Type B pancreatic cell (in vitro differentiated cells): ENCODE data around the gene STING1. TPM values are rescaled to one million over a fixed set of nuclear protein-coding genes. Genes with fewer than 3 reads are reported as not detected.
A peak's percentile ranks its signal among the peaks of the same experiment; 100 is the strongest.
"Not testable (repeated sequence)": the region's sequence is repeated elsewhere in the genome, so short reads cannot be mapped to it uniquely, and the experiment has no call there.

ENCODE experiments used
- DNase-seq: peaks from one replicate; pipeline ENCODE4 v3.0.0; 2021; ENCODE audit warnings: mixed read lengths; ENCODE audit not compliant: unreplicated experiment; ENCODE audit errors: extremely low spot score
- H3K27ac Mint-ChIP-seq: 2 replicates; pipeline ENCODE4 v1.8.0; 2021; ENCODE audit warnings: mild to moderate bottlenecking, mixed read lengths
- H3K27me3 Mint-ChIP-seq: 2 replicates; pipeline ENCODE4 v1.8.0; 2021; ENCODE audit warnings: mixed read lengths
- H3K36me3 Mint-ChIP-seq: 2 replicates; pipeline ENCODE4 v1.8.0; 2021; ENCODE audit warnings: mixed read lengths
- H3K4me1 Mint-ChIP-seq: one replicate; pipeline ENCODE4 v1.8.0; 2021; ENCODE audit warnings: mixed read lengths; ENCODE audit not compliant: unreplicated experiment
- H3K4me3 Mint-ChIP-seq: 2 replicates; pipeline ENCODE4 v1.8.0; 2021; ENCODE audit warnings: mild to moderate bottlenecking, mixed read lengths
- H3K9me3 Mint-ChIP-seq: 2 replicates; pipeline ENCODE4 v1.8.0; 2021; ENCODE audit warnings: mixed read lengths
- CTCF ChIP-seq: fragments of 200-600 bp; sonication (generic); conservative IDR thresholded peaks from 2 replicates; pipeline ENCODE4 v1.5.0; 2021; ENCODE audit warnings: antibody characterized with exemption, mild to moderate bottlenecking
- long read RNA-seq: library from polyadenylated mRNA; unstranded; transcript quantifications from one replicate; pipeline ENCODE4 v2.0.0, GENCODE V29; 2020
- total RNA-seq: library from RNA; stranded (reverse); gene quantifications from 2 replicates; pipeline ENCODE4 v1.2.1, GENCODE V29; 2021; ENCODE audit warnings: low replicate concordance

Gene STING1
- total RNA-seq: 4.1 and 7.7 TPM in 2 replicates
- long read RNA-seq, transcript TMEM173-201 (8 exons, 1,771 nt): major isoform, 7 of 11 reads
- long read RNA-seq, partial matches to known transcripts: 2 of 11 reads
- long read RNA-seq, other reads (novel, unspliced or antisense): 2 of 11 reads

- Mint-ChIP-seq H3K27ac (peak within 1 kb of the TSS; percentile 85), H3K36me3 (no peaks in the 10 kb centered on the region), H3K4me1 (peaks cover 28% of the 10 kb centered on the region), H3K9me3 (no peaks in the 10 kb centered on the region), H3K4me3 (peak within 1 kb of the TSS; percentile 55), H3K27me3 (no peaks in the 10 kb centered on the region)
- DNase-seq: no peak
- no peak for TF ChIP-seq CTCF
These were observed at the start of gene STING1 for GRCh38 chr5:139482050-139482889. Gene STING1 (minus strand): TSS chr5:139482758. CDS start chr5:139481704, 1,054 bp downstream.

- Mint-ChIP-seq H3K27ac (no peak overlapping the region), H3K36me3 (no peaks in the 10 kb centered on the region), H3K4me3 (no peak overlapping the region), H3K9me3 (no peaks in the 10 kb centered on the region), H3K4me1 (peaks cover 11% of the 10 kb centered on the region), H3K27me3 (no peaks in the 10 kb centered on the region)
- TF ChIP-seq CTCF: no peak
- DNase-seq: no peak
These were observed 49.2 kb upstream of the STING1 start for GRCh38 chr5:139531772-139532169.

- not testable (repeated sequence) for H3K27me3 Mint-ChIP-seq, H3K36me3 Mint-ChIP-seq, H3K9me3 Mint-ChIP-seq, DNase-seq, H3K27ac Mint-ChIP-seq, H3K4me3 Mint-ChIP-seq
- H3K4me1 Mint-ChIP-seq: peaks cover 22% of the 10 kb centered on the region
These were observed 47.5 kb upstream of the STING1 start for GRCh38 chr5:139530079-139530478.

GRCh38 chr5:139528695-139529094 is 46.1 kb upstream of the STING1 start:
- not testable (repeated sequence) for H3K9me3 Mint-ChIP-seq, H3K36me3 Mint-ChIP-seq, H3K27ac Mint-ChIP-seq, DNase-seq, H3K4me3 Mint-ChIP-seq, H3K27me3 Mint-ChIP-seq
- H3K4me1 Mint-ChIP-seq: peaks cover 22% of the 10 kb centered on the region

GRCh38 chr5:139527896-139528467 is 45.4 kb upstream of the STING1 start:
- not testable (repeated sequence) for H3K9me3 Mint-ChIP-seq, H3K27me3 Mint-ChIP-seq, H3K27ac Mint-ChIP-seq, DNase-seq, H3K36me3 Mint-ChIP-seq
- peak overlapping the region; percentile 57 for H3K4me3 Mint-ChIP-seq
- peaks cover 22% of the 10 kb centered on the region for H3K4me1 Mint-ChIP-seq

- not testable (repeated sequence) for H3K9me3 Mint-ChIP-seq, H3K27me3 Mint-ChIP-seq
- peaks cover 22% of the 10 kb centered on the region for H3K4me1 Mint-ChIP-seq
These were observed 44.5 kb upstream of the STING1 start for GRCh38 chr5:139527090-139527470.

GRCh38 chr5:139526309-139527089 is 43.9 kb upstream of the STING1 start:
- not testable (repeated sequence) for H3K27me3 Mint-ChIP-seq, H3K27ac Mint-ChIP-seq, H3K36me3 Mint-ChIP-seq, DNase-seq, H3K9me3 Mint-ChIP-seq
- H3K4me1 Mint-ChIP-seq: peaks cover 22% of the 10 kb centered on the region
- peak overlapping the region; percentile 78 for H3K4me3 Mint-ChIP-seq

More at GRCh38 chr5:139527090-139527470, 44.5 kb upstream of the STING1 start:
- H3K27ac Mint-ChIP-seq, H3K36me3 Mint-ChIP-seq, DNase-seq: not testable (repeated sequence)
- peak overlapping the region; percentile 78 for H3K4me3 Mint-ChIP-seq

GRCh38 chr5:139525586-139526308 is 43.2 kb upstream of the STING1 start:
- H3K36me3 Mint-ChIP-seq: not testable (repeated sequence)

More at GRCh38 chr5:139525586-139526308, 43.2 kb upstream of the STING1 start:
- peak overlapping the region; percentile 72 for H3K4me3 Mint-ChIP-seq
- not testable (repeated sequence) for H3K9me3 Mint-ChIP-seq, H3K27ac Mint-ChIP-seq, H3K27me3 Mint-ChIP-seq, DNase-seq
- H3K4me1 Mint-ChIP-seq: peaks cover 22% of the 10 kb centered on the region
